BLaER1 (cell line): ENCODE data around the gene PLEKHO2.
"Not testable (repeated sequence)": the region's sequence is repeated elsewhere in the genome, so short reads cannot be mapped to it uniquely, and the experiment has no call there.

Source experiments
- H3K27ac ChIP-seq: shearing (Covaris generic); formaldehyde crosslinking; 2 replicates; pipeline ENCODE4 v1.8.1; 2022
- H3K27me3 ChIP-seq: shearing (Covaris generic); formaldehyde crosslinking; 2 replicates; pipeline ENCODE4 v1.8.1; 2022
- H3K36me3 ChIP-seq: shearing (Covaris generic); formaldehyde crosslinking; 2 replicates; pipeline ENCODE4 v1.8.1; 2022
- H3K4me1 ChIP-seq: shearing (Covaris generic); formaldehyde crosslinking; 2 replicates; pipeline ENCODE4 v1.8.1; 2022
- H3K4me2 ChIP-seq: shearing (Covaris generic); formaldehyde crosslinking; 2 replicates; pipeline ENCODE4 v1.8.1; 2022
- H3K4me3 ChIP-seq: shearing (Covaris generic); formaldehyde crosslinking; 2 replicates; pipeline ENCODE4 v1.8.1; 2022
- H3K9ac ChIP-seq: shearing (Covaris generic); formaldehyde crosslinking; 2 replicates; pipeline ENCODE4 v1.8.1; 2022
- H3K9me3 ChIP-seq: shearing (Covaris generic); formaldehyde crosslinking; 2 replicates; pipeline ENCODE4 v1.8.1; 2022
- H4K20me1 ChIP-seq: shearing (Covaris generic); formaldehyde crosslinking; 2 replicates; pipeline ENCODE4 v1.8.1; 2022
- Cebpa-rat ChIP-seq: shearing (Covaris generic); IDR thresholded peaks from 2 replicates; pipeline ENCODE4 v1.8.1; 2022

Gene PLEKHO2

DNA sequence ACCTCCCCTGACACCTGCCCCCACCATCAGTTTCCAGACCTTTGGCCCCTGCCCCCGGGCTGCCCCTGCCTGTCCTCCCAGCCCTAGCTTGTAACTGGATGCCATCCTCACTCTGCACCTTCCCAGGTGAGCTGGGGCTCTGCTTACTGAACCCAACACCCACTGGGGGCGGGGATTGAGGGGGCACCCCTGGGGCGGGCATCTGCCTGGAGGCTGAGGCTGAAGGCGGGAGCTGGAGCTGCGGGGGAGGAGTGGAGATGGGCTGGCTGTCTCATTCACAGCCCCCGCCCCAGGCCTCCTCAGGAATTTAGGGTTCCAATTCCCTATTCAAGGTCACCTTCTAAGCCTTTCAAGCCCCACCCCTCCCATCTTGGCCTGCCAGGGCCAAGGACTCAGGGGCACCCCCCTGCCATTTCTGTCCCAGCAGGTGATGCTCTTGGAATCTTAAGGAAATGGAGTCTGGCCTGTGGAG lies 33.9 kb upstream of the PLEKHO2 start:
- Histone ChIP-seq H3K4me2 (no peak overlapping the region), H3K27ac (no peak overlapping the region), H3K4me3 (no peak overlapping the region), H4K20me1 (no peaks in the 10 kb centered on the region), H3K27me3 (no peaks in the 10 kb centered on the region), H3K9me3 (no peaks in the 10 kb centered on the region), H3K36me3 (no peaks in the 10 kb centered on the region), H3K4me1 (peaks cover 42% of the 10 kb centered on the region), H3K9ac (no peak overlapping the region)
- no peak for TF ChIP-seq Cebpa-rat

DNA sequence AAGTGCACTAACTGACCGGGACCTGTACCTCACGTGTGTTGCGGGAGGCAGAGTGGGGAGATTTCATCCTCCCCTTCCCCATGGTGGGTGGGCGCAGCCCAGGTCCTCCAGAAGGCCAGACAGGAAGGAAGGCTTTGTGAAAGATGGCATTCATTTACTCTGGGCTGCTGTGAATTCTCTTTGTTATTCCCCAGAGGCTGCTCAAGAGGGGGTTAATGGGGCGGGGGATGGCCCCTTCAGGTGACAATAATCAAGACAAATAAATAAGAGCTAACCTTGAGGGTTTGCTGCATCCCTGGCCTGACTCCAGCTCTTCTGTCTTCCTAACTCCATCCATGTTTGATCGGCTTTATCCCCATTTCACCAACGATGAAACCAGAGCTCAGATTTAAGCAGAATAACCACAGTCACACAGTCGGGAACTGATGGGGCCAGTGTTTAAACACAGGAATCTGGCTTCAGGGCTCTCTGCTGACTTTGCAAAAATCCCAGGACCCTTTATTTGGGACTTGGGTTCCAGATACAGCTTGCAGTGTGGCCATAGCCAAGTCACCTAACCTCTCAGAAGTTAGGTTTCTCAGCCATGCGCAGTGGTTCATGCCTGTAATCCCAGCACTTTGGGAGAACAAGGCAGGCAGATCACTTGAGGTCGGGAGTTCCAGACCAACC lies 32.8 kb upstream of the PLEKHO2 start:
- TF ChIP-seq Cebpa-rat: no peak
- H3K4me1 ChIP-seq: peaks cover 53% of the 10 kb centered on the region
- H3K9me3 ChIP-seq: no peaks in the 10 kb centered on the region
- H3K9ac ChIP-seq: no peak overlapping the region
- no peaks in the 10 kb centered on the region for H4K20me1 ChIP-seq
- no peaks in the 10 kb centered on the region for H3K27me3 ChIP-seq
- peak overlapping the region; percentile 19 for H3K4me2 ChIP-seq
- H3K4me3 ChIP-seq: no peak overlapping the region
- H3K27ac ChIP-seq: no peak overlapping the region
- H3K36me3 ChIP-seq: no peaks in the 10 kb centered on the region

DNA sequence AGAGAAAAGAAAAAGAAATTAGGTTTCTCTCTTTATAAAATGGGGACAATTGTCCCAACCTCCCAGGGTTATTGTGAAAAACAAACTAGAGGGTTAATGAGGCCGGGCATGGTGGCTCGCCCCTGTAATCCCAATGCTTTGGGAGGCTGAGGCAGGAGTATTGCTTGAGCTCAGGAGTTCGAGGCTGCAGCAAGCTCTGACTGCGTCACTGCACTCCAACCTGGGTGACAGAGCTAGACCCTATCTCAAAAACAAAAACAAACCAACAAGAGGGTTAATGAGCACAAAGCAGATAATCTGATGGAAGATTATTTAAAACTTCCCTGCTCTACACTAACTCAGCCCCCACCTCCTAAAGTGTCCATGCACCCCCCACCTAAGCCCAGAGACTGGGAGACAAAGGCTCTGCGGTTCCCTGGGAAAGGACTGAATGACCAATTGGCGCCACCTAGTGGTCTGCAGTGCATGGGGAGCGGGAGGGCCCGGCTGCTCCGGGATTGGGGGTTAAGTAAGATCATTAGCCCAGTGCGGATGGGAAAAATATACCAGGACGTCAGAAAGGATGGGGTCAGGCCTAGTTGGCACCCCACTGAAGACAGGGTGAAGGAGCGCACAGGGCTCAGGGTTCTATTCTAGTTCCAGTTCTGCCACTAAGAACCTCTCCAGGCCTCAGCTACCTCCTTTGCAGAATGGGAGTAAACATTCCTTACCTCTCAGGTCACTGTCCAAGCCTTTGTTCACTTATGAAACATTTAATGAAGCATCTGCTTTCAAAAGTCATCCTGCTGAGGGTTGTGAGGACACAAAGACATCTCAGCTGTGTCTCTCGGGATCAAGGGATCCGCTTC lies 31.8 kb upstream of the PLEKHO2 start:
- Histone ChIP-seq H3K27ac (no peak overlapping the region), H3K4me3 (no peak overlapping the region), H4K20me1 (no peaks in the 10 kb centered on the region), H3K4me1 (peaks cover 56% of the 10 kb centered on the region), H3K9ac (no peak overlapping the region), H3K36me3 (no peaks in the 10 kb centered on the region), H3K4me2 (peak overlapping the region; percentile 65), H3K27me3 (no peaks in the 10 kb centered on the region), H3K9me3 (no peaks in the 10 kb centered on the region)
- no peak for TF ChIP-seq Cebpa-rat

DNA sequence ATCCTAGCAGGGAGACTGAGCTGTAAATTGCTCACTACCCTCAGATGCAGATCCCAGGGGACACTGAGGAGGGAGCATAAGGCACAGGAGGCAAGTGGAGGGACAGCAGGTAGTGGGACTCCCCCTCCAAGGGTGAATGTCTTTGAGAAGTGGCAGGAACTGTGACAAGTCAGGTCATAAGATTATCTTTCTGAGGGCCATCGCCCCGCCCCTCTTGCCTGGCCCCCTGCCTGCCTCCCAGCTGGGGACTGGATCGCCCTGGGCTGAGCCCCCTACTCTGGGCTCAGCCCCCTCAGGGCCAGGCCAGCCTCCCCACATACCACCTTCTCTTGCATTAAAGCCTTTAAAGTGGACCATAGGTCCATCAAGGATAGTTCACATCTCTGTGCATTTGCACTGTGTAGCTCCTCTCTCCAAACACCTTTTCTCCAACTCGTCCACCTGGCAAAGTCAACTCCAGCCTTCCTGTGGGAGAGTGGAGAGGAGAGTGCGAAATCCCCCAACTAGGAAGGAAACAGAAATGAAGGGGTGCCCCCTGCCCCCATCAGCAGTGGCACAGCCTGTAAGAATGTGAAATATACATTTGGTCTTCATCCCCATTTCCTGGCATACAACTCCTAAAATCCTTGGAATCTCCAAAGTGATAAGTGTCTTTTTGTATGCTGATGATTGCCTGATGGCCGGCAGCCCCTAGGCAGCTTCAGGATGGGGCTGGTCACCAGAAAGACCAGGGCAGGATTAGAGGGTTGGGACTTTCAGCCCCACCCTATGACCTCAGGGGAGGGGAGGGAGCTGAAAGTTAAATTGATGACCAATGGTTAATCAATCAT lies 31.0 kb upstream of the PLEKHO2 start:
- Histone ChIP-seq H3K4me1 (peaks cover 56% of the 10 kb centered on the region), H3K9ac (no peak overlapping the region; the same call in 1 of the 2 replicates), H3K27me3 (no peaks in the 10 kb centered on the region), H3K36me3 (peaks cover 4% of the 10 kb centered on the region; the same call in 1 of the 2 replicates), H3K9me3 (no peaks in the 10 kb centered on the region), H3K27ac (no peak overlapping the region), H3K4me2 (peak overlapping the region; percentile 65), H3K4me3 (no peak overlapping the region), H4K20me1 (no peaks in the 10 kb centered on the region)
- TF ChIP-seq Cebpa-rat: no peak

DNA sequence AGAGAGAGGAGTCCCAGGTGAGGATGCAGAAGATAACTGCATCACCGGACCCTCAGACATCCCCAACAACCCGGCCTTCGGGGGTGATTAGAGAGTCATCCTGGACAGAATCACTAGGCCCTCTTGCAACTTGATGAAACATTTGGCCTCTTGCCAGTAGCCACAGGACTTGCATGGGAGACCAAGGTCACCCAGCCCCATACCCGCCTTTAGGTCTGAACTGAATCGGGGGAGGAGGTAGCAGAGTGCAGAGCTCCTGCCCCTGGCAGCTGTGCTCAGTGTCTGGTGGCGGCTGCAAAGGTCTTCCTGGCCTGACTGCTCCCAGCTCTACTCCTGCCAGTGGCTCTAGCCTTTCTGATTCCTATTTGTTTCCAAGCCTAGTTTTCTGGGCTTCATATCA lies 28.6 kb upstream of the PLEKHO2 start:
- Histone ChIP-seq H3K4me1 (peaks cover 60% of the 10 kb centered on the region), H4K20me1 (no peaks in the 10 kb centered on the region), H3K36me3 (peaks cover 27% of the 10 kb centered on the region), H3K27ac (no peak overlapping the region), H3K27me3 (no peaks in the 10 kb centered on the region), H3K4me3 (no peak overlapping the region), H3K4me2 (peak overlapping the region; percentile 65), H3K9ac (no peak overlapping the region), H3K9me3 (no peaks in the 10 kb centered on the region)
- TF ChIP-seq Cebpa-rat: no peak

DNA sequence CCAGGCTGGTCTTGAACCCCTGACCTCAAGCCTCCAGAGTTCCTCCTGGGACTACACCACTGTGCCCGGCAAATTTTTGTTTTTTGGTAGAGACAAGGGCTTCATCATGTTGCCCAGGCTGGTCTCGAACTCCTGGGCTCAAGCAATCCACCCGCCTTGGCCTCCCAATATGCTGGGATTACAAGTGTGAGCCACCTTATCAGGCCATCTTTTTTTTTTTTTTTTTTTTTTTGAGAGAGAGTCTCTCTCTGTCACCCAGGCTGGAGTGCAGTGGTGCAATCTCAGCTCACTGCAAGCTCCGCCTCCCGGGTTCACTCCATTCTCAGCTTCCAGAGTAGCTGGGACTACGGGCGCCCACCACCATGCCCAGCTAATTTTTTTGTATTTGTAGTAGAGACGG lies 27.4 kb upstream of the PLEKHO2 start:
- not testable (repeated sequence) for H3K27ac ChIP-seq
- Histone ChIP-seq H3K4me1 (peaks cover 54% of the 10 kb centered on the region), H3K36me3 (peaks cover 39% of the 10 kb centered on the region)

DNA sequence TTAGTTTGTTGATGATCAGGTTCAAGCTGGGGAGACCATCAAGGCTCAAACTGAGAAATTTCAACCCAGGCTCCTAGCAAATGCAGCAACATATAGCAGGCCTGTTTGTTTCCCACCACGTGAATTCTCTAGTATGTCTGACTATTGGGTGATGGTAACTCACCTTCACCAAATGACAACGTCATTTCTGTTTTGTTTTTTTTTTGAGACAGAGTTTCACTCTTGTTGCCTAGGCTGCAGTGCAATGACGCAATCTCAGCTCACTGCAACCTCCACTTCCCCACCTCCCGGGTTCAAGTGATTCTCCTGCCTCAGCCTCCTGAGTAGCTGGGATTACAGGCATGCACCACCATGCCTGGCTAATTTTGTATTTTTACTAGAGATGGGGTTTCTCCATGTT lies 26.8 kb upstream of the PLEKHO2 start:
- not testable (repeated sequence) for H3K27ac ChIP-seq, H3K4me3 ChIP-seq, H3K9ac ChIP-seq, H3K9me3 ChIP-seq, H3K27me3 ChIP-seq, H3K4me2 ChIP-seq, H4K20me1 ChIP-seq
- Histone ChIP-seq H3K36me3 (peaks cover 46% of the 10 kb centered on the region), H3K4me1 (peaks cover 47% of the 10 kb centered on the region)
- TF ChIP-seq Cebpa-rat: peak; percentile 47; the same call in 1 of the 2 replicates

More for the DNA sequence above, 27.4 kb upstream of the PLEKHO2 start:
- H3K4me2 ChIP-seq, H3K4me3 ChIP-seq, H3K9ac ChIP-seq, H3K9me3 ChIP-seq, H3K27me3 ChIP-seq, H4K20me1 ChIP-seq: not testable (repeated sequence)

DNA sequence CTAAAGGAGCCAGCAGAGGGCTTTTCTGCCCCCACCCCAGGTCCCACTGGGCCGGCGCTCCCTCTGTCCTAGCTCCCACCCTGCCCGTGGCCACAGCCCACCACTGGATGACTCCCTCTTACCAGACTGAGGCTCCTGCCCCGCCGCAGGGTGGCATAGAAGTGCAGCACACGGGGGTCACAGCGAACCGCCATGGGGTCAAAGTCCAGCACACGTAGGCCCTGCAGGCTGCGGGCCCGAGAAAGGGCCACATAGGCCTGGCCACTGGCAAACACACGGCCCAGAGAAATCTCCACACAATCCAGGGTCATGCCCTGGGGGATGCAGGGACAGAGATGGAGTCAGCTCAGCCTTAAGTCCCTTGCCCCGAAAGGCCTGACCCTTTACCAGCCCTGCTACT lies 25.3 kb upstream of the PLEKHO2 start:
- Histone ChIP-seq H3K4me3 (no peak overlapping the region), H3K9ac (no peak overlapping the region), H3K27me3 (no peaks in the 10 kb centered on the region), H3K9me3 (no peaks in the 10 kb centered on the region), H3K36me3 (peaks cover 61% of the 10 kb centered on the region), H3K27ac (no peak overlapping the region; the same call in 1 of the 2 replicates), H3K4me2 (no peak overlapping the region), H3K4me1 (peaks cover 33% of the 10 kb centered on the region), H4K20me1 (no peaks in the 10 kb centered on the region)
- no peak for TF ChIP-seq Cebpa-rat

DNA sequence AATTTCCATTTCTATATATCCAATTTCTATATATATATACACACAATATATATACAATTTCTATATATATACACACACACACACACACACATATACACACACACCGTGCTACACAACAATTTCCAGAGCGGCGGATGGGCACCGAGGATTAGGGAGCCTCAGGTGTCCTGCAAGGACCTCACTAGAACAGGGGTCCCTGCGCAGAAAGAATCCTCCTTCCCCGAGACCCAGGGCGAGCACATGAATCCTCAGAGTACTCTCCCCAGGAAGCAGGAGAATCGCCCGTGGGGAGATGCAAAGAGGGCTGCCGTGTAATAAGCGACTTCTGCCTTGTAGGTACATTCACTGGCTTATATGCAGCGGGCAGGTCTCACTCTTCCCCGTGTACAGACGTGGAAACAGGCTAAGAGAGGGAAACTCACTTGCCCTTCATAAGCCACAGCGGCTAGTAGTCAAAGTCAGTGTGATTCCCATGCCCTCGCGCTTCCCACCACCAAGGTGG lies 16.7 kb upstream of the PLEKHO2 start:
- no peak for TF ChIP-seq Cebpa-rat

More for the DNA sequence above, 16.7 kb upstream of the PLEKHO2 start:
- Histone ChIP-seq H3K4me3 (peak overlapping the region; percentile 73), H3K9me3 (no peaks in the 10 kb centered on the region), H3K27me3 (peaks cover 22% of the 10 kb centered on the region), H3K36me3 (peaks cover 36% of the 10 kb centered on the region), H3K9ac (peak overlapping the region; percentile 79), H3K4me1 (peaks cover 33% of the 10 kb centered on the region), H3K4me2 (peak overlapping the region; percentile 98), H3K27ac (peak overlapping the region; percentile 71; the same call in 1 of the 2 replicates), H4K20me1 (no peaks in the 10 kb centered on the region; the same call in 1 of the 2 replicates)
